PFSK-1 (cell line): Measurements from ENCODE around the gene PACRGL.

Experiments used
- FOXP2 ChIP-seq: optimal IDR thresholded peaks from 2 replicates; pipeline ENCODE3; 2011; ENCODE audit warnings: borderline replicate concordance, control low read depth, inconsistent platforms; ENCODE audit not compliant: insufficient read depth; ENCODE audit errors: extremely low read length, extremely low read depth
- POLR2AphosphoS5 ChIP-seq: IDR thresholded peaks from 2 replicates; pipeline ENCODE4 v1.6.1; 2012; ENCODE audit warnings: low read depth, mild to moderate bottlenecking, control low read depth, low read length, moderate library complexity
- REST ChIP-seq, 2 experiments: IDR thresholded peaks; 2 replicates each; pipeline versions ENCODE4 v1.6.1 to v1.8.0; 2011 to 2012; ENCODE audit warnings: low read depth in 2 of 2, low read length in 2 of 2, control low read depth in 1 of 2, inconsistent platforms in 1 of 2, mild to moderate bottlenecking in 1 of 2, moderate library complexity in 1 of 2; ENCODE audit not compliant: insufficient read depth in 1 of 2
- SIN3A ChIP-seq: IDR thresholded peaks from 2 replicates; pipeline ENCODE4 v1.6.1; 2012; ENCODE audit warnings: mild to moderate bottlenecking, low read length, moderate library complexity, borderline replicate concordance; ENCODE audit not compliant: insufficient read depth
- TAF1 ChIP-seq: IDR thresholded peaks from 2 replicates; pipeline ENCODE4 v1.6.1; 2012; ENCODE audit warnings: low read length, control low read depth, borderline replicate concordance; ENCODE audit not compliant: insufficient read depth

The PACRGL gene

GRCh38 chr4:20761826-20762225 lies 61.6 kb downstream of the PACRGL start:
- TF ChIP-seq FOXP2 (no peak), POLR2AphosphoS5 (no peak), REST (IDR thresholded peaks at IDR 0.05; ENCODE audit: insufficient read depth in 1 of 2, low read depth in 2 of 2, low read length in 2 of 2) (no peak), TAF1 (no peak), SIN3A (no peak)

GRCh38 chr4:20764366-20764992 lies 64.2 kb downstream of the PACRGL start:
- no peak for TF ChIP-seq FOXP2
- TF ChIP-seq TAF1 = no peak
- no peak for TF ChIP-seq REST (IDR thresholded peaks at IDR 0.05; ENCODE audit: insufficient read depth in 1 of 2, low read depth in 2 of 2, low read length in 2 of 2)
- TF ChIP-seq SIN3A = no peak
- TF ChIP-seq POLR2AphosphoS5 = no peak

GRCh38 chr4:20773144-20773997 lies 73.1 kb downstream of the PACRGL start:
- TF ChIP-seq REST (IDR thresholded peaks at IDR 0.05; ENCODE audit: insufficient read depth in 1 of 2, low read depth in 2 of 2, low read length in 2 of 2) = no peak
- no peak for TF ChIP-seq FOXP2
- TF ChIP-seq SIN3A = no peak
- TF ChIP-seq POLR2AphosphoS5 = no peak
- TF ChIP-seq TAF1 = no peak

GRCh38 chr4:20778896-20779295 lies 78.6 kb downstream of the PACRGL start:
- TF ChIP-seq FOXP2 = no peak
- TF ChIP-seq SIN3A = no peak
- no peak for TF ChIP-seq POLR2AphosphoS5

- TF ChIP-seq REST (IDR thresholded peaks at IDR 0.05; ENCODE audit: insufficient read depth in 1 of 2, low read depth in 2 of 2, low read length in 2 of 2) (no peak), POLR2AphosphoS5 (no peak), SIN3A (no peak), TAF1 (no peak), FOXP2 (no peak)
Observed at GRCh38 chr4:20787940-20788665, 87.8 kb downstream of the PACRGL start.
